IPS-20b (cell line): Measurements from ENCODE around the gene LVRN.

Experiments used
- H3K27ac ChIP-seq: one replicate; pipeline ENCODE4 v1.5.1; 2013; ENCODE audit warnings: low read length
- H3K27me3 ChIP-seq: 2 replicates; pipeline ENCODE4 v1.6.1; 2013; ENCODE audit warnings: mild to moderate bottlenecking, low read length, inconsistent platforms; ENCODE audit not compliant: insufficient read depth
- H3K36me3 ChIP-seq: 2 replicates; pipeline ENCODE4 v1.6.1; 2013; ENCODE audit warnings: low read depth, mild to moderate bottlenecking, inconsistent platforms, low read length, moderate library complexity; ENCODE audit not compliant: insufficient read depth
- H3K4me1 ChIP-seq: 2 replicates; pipeline ENCODE4 v1.6.1; 2013; ENCODE audit warnings: mild to moderate bottlenecking, control low read depth, inconsistent platforms, low read length, moderate library complexity; ENCODE audit not compliant: insufficient read depth
- H3K4me3 ChIP-seq: 2 replicates; pipeline ENCODE4 v1.5.1; 2013; ENCODE audit warnings: mild to moderate bottlenecking, low read length, inconsistent platforms
- H3K9ac ChIP-seq: 2 replicates; pipeline ENCODE4 v1.6.1; 2013; ENCODE audit warnings: low read depth, mild to moderate bottlenecking, inconsistent platforms, low read length, moderate library complexity
- H3K9me3 ChIP-seq: 2 replicates; pipeline ENCODE4 v1.6.1; 2013; ENCODE audit warnings: mild to moderate bottlenecking, low read depth, low read length, inconsistent platforms; ENCODE audit not compliant: insufficient read depth

LVRN gene

GRCh38 chr5:116038817-116039216, 76.5 kb downstream of the LVRN start:
- no peak overlapping the region for H3K4me3 ChIP-seq
- H3K9me3 ChIP-seq: no peaks in the 10 kb centered on the region
- no peak overlapping the region for H3K9ac ChIP-seq
- no peaks in the 10 kb centered on the region for H3K27me3 ChIP-seq
- no peaks in the 10 kb centered on the region for H3K4me1 ChIP-seq
- H3K27ac ChIP-seq: no peak overlapping the region
- no peaks in the 10 kb centered on the region for H3K36me3 ChIP-seq

GRCh38 chr5:116042375-116042774, 80.1 kb downstream of the LVRN start:
- H3K9me3 ChIP-seq: no peaks in the 10 kb centered on the region
- no peak overlapping the region for H3K9ac ChIP-seq
- no peaks in the 10 kb centered on the region for H3K36me3 ChIP-seq
- H3K4me3 ChIP-seq: no peak overlapping the region
- no peak overlapping the region for H3K27ac ChIP-seq
- no peaks in the 10 kb centered on the region for H3K4me1 ChIP-seq
- no peaks in the 10 kb centered on the region for H3K27me3 ChIP-seq

- Histone ChIP-seq H3K27me3 (no peaks in the 10 kb centered on the region), H3K4me1 (no peaks in the 10 kb centered on the region), H3K9ac (no peak overlapping the region), H3K27ac (no peak overlapping the region), H3K36me3 (no peaks in the 10 kb centered on the region), H3K4me3 (no peak overlapping the region), H3K9me3 (no peaks in the 10 kb centered on the region)
These were observed 81.8 kb downstream of the LVRN start for GRCh38 chr5:116044073-116044472.

GRCh38 chr5:116045821-116046220, 83.5 kb downstream of the LVRN start:
- no peak overlapping the region for H3K4me3 ChIP-seq
- no peaks in the 10 kb centered on the region for H3K27me3 ChIP-seq
- H3K4me1 ChIP-seq: no peaks in the 10 kb centered on the region
- no peaks in the 10 kb centered on the region for H3K9me3 ChIP-seq
- H3K36me3 ChIP-seq: no peaks in the 10 kb centered on the region
- no peak overlapping the region for H3K27ac ChIP-seq
- no peak overlapping the region for H3K9ac ChIP-seq

- no peak overlapping the region for H3K9ac ChIP-seq
- H3K27me3 ChIP-seq: no peaks in the 10 kb centered on the region
- no peaks in the 10 kb centered on the region for H3K4me1 ChIP-seq
- H3K9me3 ChIP-seq: no peaks in the 10 kb centered on the region
- no peak overlapping the region for H3K4me3 ChIP-seq
- H3K27ac ChIP-seq: no peak overlapping the region
- H3K36me3 ChIP-seq: no peaks in the 10 kb centered on the region
These were observed 84.0 kb downstream of the LVRN start for GRCh38 chr5:116046261-116046660.

GRCh38 chr5:116046823-116047222, 84.5 kb downstream of the LVRN start:
- Histone ChIP-seq H3K27ac (no peak overlapping the region), H3K36me3 (no peaks in the 10 kb centered on the region), H3K4me3 (no peak overlapping the region)

GRCh38 chr5:116058346-116058936, 96.2 kb downstream of the LVRN start:
- Histone ChIP-seq H3K27me3 (no peaks in the 10 kb centered on the region), H3K4me1 (no peaks in the 10 kb centered on the region), H3K9me3 (no peaks in the 10 kb centered on the region), H3K4me3 (no peak overlapping the region), H3K9ac (no peak overlapping the region), H3K27ac (no peak overlapping the region), H3K36me3 (no peaks in the 10 kb centered on the region)

More at GRCh38 chr5:116046823-116047222, 84.5 kb downstream of the LVRN start:
- no peak overlapping the region for H3K9ac ChIP-seq
- H3K27me3 ChIP-seq: no peaks in the 10 kb centered on the region
- no peaks in the 10 kb centered on the region for H3K9me3 ChIP-seq
- H3K4me1 ChIP-seq: no peaks in the 10 kb centered on the region

- no peaks in the 10 kb centered on the region for H3K4me1 ChIP-seq
These were observed 100.1 kb downstream of the LVRN start for GRCh38 chr5:116062352-116062751.

GRCh38 chr5:116063950-116064349, 101.7 kb downstream of the LVRN start:
- Histone ChIP-seq H3K27ac (no peak overlapping the region), H3K9me3 (no peaks in the 10 kb centered on the region), H3K36me3 (no peaks in the 10 kb centered on the region), H3K4me3 (no peak overlapping the region), H3K4me1 (no peaks in the 10 kb centered on the region), H3K27me3 (no peaks in the 10 kb centered on the region), H3K9ac (no peak overlapping the region)

More at GRCh38 chr5:116062352-116062751, 100.1 kb downstream of the LVRN start:
- H3K36me3 ChIP-seq: no peaks in the 10 kb centered on the region
- no peaks in the 10 kb centered on the region for H3K27me3 ChIP-seq
- no peaks in the 10 kb centered on the region for H3K9me3 ChIP-seq
- H3K9ac ChIP-seq: no peak overlapping the region
- no peak overlapping the region for H3K4me3 ChIP-seq
- H3K27ac ChIP-seq: no peak overlapping the region

GRCh38 chr5:116068028-116068632, 105.9 kb downstream of the LVRN start:
- Histone ChIP-seq H3K27ac (no peak overlapping the region), H3K9me3 (no peaks in the 10 kb centered on the region), H3K27me3 (no peaks in the 10 kb centered on the region), H3K36me3 (no peaks in the 10 kb centered on the region), H3K9ac (no peak overlapping the region), H3K4me1 (no peaks in the 10 kb centered on the region), H3K4me3 (no peak overlapping the region)

GRCh38 chr5:116071211-116071610, 108.9 kb downstream of the LVRN start:
- Histone ChIP-seq H3K4me1 (no peaks in the 10 kb centered on the region), H3K4me3 (no peak overlapping the region), H3K9me3 (no peaks in the 10 kb centered on the region)

GRCh38 chr5:116075191-116075831, 113.0 kb downstream of the LVRN start:
- H3K36me3 ChIP-seq: no peaks in the 10 kb centered on the region
- no peak overlapping the region for H3K4me3 ChIP-seq
- no peaks in the 10 kb centered on the region for H3K4me1 ChIP-seq
- no peaks in the 10 kb centered on the region for H3K27me3 ChIP-seq
- H3K9me3 ChIP-seq: no peaks in the 10 kb centered on the region
- H3K27ac ChIP-seq: no peak overlapping the region
- no peak overlapping the region for H3K9ac ChIP-seq

More at GRCh38 chr5:116071211-116071610, 108.9 kb downstream of the LVRN start:
- H3K27me3 ChIP-seq: no peaks in the 10 kb centered on the region
- H3K27ac ChIP-seq: no peak overlapping the region
- no peaks in the 10 kb centered on the region for H3K36me3 ChIP-seq
- no peak overlapping the region for H3K9ac ChIP-seq
